HL-60 (cell line): ENCODE data around the gene CLEC4M.

Experiments used
- CTCF ChIP-seq: IDR thresholded peaks from one replicate; pipeline ENCODE4 v1.5.1; 2011; ENCODE audit warnings: low read length, control low read depth, inconsistent platforms; ENCODE audit not compliant: insufficient read depth
- POLR2AphosphoS5 ChIP-seq: IDR thresholded peaks from 2 replicates; pipeline ENCODE4 v1.6.1; 2012; ENCODE audit warnings: low read depth
- REST ChIP-seq: IDR thresholded peaks from 2 replicates; pipeline ENCODE4 v1.6.1; 2012; ENCODE audit warnings: low read depth; ENCODE audit not compliant: insufficient replicate concordance

- no peak for TF ChIP-seq CTCF
- TF ChIP-seq POLR2AphosphoS5, result no peak
- TF ChIP-seq REST, result no peak
These were observed 30.4 kb downstream of the CLEC4M start for GRCh38 chr19:7793493-7793892.
